ENCODE data around the gene CDCA4.

CDCA4 gene

GRCh38 chr14:104989236-104989950 is 31.5 kb downstream of the CDCA4 start:
- no peak for DNase-seq (ENCODE audit: low spot score)

DNA sequence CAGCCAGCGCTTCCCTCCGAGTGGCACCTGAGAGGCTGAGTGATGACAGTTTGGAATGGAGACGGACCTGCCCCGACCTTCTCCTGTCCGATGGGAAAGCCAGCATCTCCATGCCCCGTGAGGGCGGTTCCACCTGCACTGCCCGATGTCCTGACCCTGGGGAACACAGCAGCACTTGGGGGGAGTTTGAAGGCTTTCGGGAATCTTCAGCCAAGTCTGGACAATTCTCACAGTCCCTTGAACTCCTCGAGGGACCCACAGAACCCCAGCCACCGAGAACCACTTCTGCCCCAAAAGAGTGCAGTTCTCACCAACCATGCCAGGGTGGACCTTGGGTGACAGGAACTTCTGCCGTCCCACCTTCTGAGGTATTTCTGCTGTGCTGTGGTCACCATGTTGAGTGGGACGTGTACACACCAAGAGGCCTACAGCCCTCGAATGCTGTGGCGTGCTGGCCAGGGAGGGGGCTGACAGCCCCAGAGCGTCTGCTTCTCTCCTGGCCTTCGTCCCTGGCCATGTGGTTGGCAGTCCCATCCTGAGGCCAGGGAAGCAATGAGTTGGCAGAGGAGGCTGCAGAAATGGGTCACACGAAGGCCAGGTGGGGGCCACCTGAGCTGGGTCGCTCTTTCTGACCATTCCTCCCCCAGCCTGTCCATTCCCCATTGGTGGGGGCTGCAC is 34.3 kb downstream of the CDCA4 start:
- DNase-seq (ENCODE audit: low spot score) = no peak

DNA sequence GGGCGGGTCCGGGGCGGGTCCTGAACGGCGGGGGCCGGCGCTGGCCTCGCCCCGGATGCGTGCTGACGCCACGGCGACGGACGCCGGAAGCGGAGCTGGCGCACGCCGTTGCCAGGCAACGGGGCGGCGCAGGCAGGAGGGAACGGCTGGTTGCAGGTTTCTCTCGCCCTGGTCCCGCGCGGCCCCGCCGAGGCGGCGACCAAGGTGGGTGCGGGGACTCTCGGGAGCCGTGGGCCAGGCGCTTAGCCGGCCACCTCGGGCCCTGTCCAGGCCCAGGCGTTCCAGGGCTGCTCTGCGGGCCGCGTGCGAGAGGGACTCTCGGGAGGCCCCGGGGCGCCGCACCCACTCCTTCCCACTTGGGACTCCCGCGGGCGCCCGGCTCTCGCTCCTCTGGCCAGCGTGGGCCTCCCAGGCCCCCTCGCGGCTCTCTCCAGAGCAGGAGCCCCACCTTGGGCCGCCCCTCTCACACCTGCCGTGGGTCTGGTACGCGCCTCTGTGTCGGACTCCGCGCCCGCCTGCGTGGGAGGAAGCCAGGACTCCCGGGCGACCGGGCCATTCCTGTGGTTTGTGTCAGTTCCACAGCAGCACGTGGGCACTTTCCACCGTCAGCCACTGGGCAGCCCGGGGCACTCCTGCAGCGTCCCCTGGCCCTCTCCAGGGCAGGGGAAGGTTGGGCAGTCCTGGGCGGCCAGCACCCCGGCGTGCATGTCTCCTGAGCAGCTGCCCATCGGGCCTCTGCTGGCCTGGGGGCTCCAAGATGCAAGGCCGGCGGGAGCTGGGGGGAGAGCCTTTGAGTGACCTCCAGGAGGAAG is 35.0 kb downstream of the CDCA4 start, which contains the start of gene CLBA1:
Gene CLBA1, plus strand, starts transcription at position 114 of the 812 bp plus-strand sequence. Its CDS starts 644 bp downstream, at position 758.
- peak; percentile 98 for DNase-seq (ENCODE audit: low spot score)

DNA sequence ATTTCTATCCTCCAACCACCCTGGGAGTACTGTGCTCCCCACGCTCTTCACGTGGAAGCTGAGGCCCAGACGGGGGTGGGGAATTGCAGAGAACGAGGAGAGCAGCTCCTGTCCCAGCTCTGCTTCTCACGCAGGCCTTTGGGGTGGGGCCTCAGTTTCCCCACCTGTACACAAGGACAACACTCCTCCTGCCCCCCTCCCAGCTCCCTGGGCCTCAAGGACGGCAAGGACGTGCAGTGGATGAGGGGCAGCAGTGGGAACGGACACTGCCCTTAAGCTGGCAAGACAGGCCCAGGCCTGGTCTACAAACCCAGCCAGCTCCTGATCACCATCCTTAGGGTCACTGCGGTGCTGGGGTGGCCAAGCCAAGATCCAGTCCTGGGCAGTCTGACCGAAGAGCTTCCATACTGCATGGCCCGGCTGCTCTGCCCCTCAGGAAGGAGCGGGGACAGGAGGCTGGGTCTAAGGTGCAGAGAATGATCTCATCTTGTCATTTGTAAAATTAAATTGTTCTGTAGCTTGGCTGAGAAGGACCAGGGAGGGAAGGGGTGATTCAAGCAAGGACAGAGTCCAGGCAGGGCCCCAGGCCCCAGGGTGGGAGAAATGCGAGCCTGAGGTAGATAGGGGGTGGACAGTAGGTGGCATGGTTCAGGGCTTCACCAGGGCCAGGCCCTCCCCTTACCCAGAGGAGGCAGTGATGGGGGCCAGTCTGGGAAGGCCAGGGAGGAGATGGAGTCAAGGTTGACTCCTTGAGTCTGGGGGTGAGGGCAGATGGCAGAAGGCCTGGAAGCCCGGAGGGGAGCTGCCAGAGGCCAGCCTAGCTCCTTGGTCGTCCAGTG is 36.6 kb downstream of the CDCA4 start:
- no peak for DNase-seq (ENCODE audit: low spot score)

- DNase-seq (ENCODE audit: low spot score) = no peak
Observed at GRCh38 chr14:104983231-104983721, 37.6 kb downstream of the CDCA4 start.

DNA sequence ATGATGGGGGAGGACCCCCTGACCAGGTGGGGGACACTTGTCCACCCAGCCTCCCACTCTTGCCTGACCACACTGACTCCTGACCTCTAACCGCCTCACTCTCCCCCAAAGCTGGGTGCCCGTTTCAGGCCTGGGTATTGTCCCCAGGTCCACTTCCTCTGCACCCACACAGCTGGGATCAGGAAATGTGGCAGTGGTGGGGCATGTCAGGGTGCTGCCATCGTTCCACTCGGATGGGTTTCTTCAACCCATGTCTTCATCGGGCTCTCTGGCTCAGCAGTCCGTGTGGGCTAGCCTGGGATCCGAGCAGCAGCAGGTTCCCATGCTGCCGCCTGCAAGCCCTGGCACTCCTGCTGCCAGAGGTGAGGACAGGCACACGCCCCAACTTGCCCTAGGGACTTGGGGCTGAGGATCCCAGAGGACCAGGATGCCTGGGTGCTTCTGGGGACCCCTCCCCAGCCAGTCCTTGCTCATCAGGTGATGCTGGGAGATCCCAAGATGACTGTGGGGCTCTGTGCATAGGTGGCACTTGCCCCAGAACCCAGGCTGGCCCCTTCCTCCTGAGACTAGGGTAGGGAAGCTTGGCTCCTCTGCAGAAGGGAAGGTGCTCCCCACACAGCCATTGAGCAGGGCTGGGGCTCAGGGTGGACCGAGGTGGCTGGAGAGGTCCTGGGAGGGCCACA is 38.2 kb downstream of the CDCA4 start:
- no peak for DNase-seq (ENCODE audit: low spot score)

DNA sequence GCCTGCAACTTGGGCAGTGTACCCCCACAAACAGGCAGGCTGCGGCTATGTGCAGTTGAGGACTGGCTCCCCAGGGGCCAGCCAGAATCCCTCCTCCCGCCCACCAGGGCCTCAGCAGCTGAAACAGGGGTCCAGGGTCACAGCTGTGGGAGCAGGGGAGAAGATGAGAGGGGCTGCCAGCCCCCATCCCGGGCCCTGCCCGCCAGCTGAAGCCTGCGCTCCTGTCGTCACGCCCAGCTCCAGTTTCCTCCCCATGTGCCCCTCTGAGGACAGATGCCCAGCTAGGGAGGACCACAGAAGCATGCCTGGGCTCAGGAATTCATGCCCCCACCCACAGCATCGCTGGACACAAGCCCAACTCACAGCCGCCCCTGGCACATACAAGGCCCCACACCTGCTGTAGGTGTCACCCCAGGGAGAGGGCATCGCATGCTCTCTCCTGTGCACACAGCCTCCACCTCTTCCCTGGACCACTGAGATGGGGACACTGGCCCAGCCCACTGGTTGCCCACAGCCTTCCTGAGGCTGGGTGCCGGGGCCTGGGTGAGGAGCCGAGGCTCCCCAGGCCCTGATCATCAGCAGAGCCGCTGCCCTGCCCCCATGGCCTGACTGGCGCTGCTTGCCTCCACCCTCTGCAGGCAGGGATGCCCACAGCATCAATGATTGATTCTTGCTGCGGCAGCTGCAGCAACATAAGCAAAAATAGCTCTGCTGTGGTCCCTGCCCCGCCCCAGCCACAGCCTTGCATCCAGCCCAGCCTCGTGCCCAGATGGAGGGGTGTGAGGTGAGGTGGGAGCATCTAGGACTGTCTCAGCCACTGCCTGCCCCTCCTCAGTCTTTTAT is 39.0 kb downstream of the CDCA4 start:
- DNase-seq (ENCODE audit: low spot score) = no peak

DNA sequence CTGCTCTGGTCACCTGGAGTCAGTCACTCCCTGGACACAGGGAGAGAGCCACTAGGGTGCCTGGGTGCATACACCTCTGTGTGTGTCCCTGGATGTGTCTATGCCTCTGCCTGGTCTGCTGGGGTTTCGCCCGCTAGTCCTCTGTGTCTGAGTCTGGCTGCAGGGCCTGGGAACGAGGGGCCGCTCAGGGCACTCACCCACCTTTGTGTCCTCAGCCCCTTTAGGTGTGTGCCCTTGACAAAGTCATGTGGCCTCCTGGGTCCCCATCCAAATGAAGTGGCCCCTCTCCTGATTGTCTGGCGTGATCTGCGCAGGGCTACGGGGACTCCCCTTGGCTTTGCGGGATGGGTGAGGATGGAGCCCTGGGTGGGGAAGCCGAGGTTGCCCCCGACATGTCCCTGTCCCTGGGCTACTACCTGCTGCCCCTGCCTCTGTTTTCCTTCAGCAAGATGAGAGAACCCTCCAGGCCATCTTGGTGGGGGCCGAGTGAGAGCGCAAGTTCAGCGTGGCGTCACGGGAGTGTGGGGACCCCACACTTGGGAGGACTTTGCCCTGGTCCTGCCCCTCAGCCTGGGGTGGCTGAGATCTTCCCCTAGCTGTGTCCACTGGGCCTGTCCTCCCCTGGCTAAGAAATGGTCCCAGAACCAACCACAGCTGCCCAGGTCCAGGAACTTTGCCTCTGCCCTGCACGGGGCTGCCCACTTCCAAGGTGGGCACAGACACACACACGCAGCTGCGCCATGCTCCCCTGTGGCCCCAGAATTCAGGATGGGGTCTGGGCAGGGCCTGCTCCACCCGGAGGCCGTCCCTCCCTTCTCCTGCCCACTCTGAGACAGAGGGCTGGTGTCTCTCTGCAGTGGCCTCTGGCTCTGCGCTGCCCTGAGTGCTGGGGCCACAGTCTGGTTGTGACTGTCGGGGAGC is 40.0 kb downstream of the CDCA4 start:
- DNase-seq (ENCODE audit: low spot score) = no peak

DNA sequence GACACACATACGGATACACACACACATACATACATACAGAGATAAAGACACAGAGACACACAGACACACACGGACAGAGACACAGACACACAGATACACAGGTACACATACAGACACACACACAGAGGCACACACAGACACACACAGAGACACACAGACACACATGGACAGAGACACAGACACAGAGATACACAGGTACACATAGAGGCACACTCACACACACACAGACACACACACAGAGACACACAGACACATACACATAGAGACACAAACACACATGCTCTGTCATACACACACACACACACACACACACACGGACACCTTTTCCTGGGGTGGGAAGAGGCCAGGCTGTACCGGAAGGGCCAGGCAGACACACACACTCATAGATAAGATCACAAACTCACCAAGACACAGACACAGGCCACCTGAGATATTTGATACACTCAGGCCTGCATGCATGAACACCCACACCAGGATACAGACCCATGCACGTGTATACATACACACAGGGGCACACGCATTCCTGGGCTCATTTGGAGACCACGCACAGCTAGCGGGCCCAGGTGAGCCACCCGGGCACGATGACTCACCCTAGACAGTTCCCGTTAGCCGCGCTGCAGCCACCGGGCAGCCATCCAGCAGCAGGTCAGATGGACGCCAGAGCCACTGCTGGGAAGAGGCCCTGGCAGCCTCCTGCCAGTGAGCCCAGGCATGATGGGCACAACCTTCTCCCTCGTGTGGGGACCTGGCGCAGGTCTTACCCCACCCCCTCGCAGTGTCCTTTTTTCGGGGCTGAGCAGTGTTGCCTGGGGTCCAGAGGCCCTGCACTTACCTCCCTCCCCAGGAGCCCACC is 40.9 kb downstream of the CDCA4 start:
- no peak for DNase-seq (ENCODE audit: low spot score)

- no peak for DNase-seq (ENCODE audit: low spot score)
Observed at GRCh38 chr14:104978746-104979691, 41.9 kb downstream of the CDCA4 start.

DNA sequence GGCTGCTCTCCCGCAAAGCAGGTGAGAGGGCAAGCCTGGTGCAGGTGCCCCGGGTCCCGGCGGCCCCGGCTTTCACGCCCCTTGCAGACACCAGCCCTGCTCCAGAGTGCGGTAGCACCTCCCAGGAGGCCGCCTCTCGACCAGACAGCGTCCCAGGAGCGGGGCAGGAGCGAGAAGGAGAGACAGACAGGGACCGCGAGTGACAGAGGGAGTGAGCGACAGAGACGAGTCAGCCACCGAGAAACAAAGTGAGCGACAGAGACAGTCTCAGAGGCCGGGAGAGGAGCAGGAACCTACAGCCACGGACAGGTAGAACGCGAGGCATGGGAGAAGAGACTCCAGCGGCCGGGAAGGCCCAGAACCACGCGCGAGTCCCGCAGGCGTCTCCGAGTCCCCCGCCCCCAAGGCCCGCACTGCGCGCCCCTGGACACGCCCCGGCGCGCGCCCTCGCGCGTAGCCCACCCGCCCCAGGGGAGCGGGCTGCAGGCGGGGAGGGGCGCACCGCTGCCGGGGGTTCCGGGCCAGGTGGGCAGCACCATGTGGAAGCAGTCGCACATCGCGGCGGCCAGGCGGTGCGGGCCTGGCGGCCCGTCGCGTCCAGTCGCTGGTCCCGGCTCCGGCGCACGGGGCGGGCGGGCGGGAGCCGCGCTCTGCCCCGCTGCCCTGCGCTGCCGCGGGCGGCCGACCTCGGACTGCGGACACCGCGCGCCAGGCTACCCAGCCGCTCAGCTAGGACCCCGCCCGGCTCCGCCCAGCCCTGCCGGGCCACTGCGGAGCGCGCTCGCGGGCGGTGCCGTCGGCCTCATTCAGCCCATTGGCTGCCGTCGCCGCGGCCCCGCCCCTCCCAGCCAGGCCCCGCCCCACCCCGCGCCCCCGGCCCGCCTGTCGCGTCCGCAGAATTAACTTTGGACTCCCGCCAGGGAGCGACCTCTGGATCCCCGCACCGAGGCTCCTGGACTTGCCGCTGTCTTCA is 42.9 kb downstream of the CDCA4 start, which contains the start of gene AHNAK2:
Gene AHNAK2, minus strand, starts transcription at position 694 of the 973 bp plus-strand sequence. Its CDS starts 137 bp downstream, at position 557.
- peak; percentile 79 for DNase-seq (ENCODE audit: low spot score)

- no peak for DNase-seq (ENCODE audit: low spot score)
Observed at GRCh38 chr14:104977008-104977680, 43.7 kb downstream of the CDCA4 start.

- peak; percentile 70 for DNase-seq (ENCODE audit: low spot score)
Observed at GRCh38 chr14:104976198-104977007, 44.5 kb downstream of the CDCA4 start.

Measured in AG08395 (cell line).